ENCODE measurements around the gene SLC6A18.

SLC6A18 gene

DNA sequence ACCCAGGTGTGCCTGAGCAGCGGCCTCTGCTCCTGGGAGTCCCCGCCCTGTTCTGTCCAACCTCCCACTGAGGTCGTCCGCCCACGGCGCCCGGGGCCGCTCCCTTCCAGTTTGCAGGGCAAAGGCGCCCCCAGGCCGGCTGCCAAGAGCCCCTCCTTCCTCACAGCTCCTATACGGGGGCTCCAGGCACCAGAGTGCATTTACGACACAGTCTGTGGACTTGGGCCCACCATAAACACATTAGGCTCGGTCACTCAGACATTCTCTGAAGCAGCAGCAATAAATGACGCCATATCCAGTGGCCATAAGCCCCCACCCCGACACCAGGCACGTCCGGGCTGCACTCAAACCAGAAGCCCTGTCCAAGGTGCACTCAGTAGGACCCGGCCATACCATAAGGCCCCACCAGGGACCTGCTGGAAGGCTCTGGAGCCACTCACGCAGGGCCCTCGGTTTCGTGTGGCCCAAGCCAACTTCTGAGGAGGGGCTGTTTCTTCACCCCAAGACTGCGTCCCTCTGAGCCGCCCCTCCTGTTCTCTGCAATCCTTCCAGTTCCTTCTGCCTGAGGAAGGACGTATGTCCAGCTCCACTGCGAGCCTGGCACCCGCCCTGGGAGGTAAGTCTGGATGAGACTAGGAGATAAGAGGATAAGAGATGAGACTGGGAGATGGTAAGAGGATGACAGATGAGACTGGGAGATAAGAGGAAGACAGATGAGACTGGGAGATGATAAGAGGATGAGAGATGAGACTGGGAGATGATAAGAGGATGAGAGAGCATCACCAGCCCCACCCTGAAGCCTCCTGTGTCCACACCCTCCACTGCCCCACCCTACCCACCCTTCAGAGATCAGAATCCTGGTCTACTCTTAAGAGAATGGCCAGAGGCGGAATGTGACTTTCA, 26.7 kb downstream of the SLC6A18 start:
- Histone ChIP-seq H3K4me1 (ENCODE audit: control insufficient read depth in 5 of 5, insufficient read depth in 5 of 5, low read length in 5 of 5) (no peaks in the 10 kb centered on the region), H3K27ac (ENCODE audit: low read depth, low read length) (no peak overlapping the region), H3K9me3 (ENCODE audit: control insufficient read depth in 5 of 5, low read length in 5 of 5) (no peaks in the 10 kb centered on the region), H3K9ac (ENCODE audit: low read length in 5 of 5) (no peak overlapping the region), H3K36me3 (ENCODE audit: control insufficient read depth in 5 of 5, insufficient read depth in 5 of 5, low read length in 5 of 5) (no peaks in the 10 kb centered on the region), H3K4me3 (ENCODE audit: low read depth in 1 of 5, low read length in 5 of 5) (no peak overlapping the region), H3K27me3 (ENCODE audit: control insufficient read depth in 5 of 5, insufficient read depth in 4 of 5, low read length in 5 of 5) (peaks cover 16 to 26% (median 17%) of the 10 kb centered on the region in 5 donors)

DNA sequence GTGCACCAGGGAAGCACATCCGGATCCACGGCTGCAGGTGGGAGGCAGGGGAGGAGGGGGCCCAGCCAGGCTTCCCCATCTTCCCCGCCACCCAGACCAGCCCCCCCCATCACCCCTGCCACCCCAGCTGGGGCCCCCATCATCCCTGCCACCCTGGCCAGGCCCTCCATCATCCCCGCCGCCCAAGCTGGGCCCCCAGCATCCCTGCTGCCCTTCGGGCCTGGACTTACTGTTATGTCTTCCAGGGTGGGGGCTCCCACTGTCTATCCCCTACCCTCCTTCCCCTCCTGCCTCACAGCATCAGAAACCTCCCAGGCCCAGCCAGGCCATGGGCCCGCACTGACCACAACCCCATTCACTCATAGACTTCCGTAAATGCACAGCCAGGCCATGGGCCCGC, 27.5 kb downstream of the SLC6A18 start:
- no peaks in the 10 kb centered on the region for H3K9me3 ChIP-seq (ENCODE audit: control insufficient read depth in 5 of 5, low read length in 5 of 5)
- no peak overlapping the region for H3K4me3 ChIP-seq (ENCODE audit: low read depth in 1 of 5, low read length in 5 of 5)
- H3K9ac ChIP-seq (ENCODE audit: low read length in 5 of 5) = no peak overlapping the region
- H3K27me3 ChIP-seq (ENCODE audit: control insufficient read depth in 5 of 5, insufficient read depth in 4 of 5, low read length in 5 of 5) = peaks cover 9 to 19% (median 12%) of the 10 kb centered on the region in 5 donors
- H3K4me1 ChIP-seq (ENCODE audit: control insufficient read depth in 5 of 5, insufficient read depth in 5 of 5, low read length in 5 of 5) = no peaks in the 10 kb centered on the region
- no peaks in the 10 kb centered on the region for H3K36me3 ChIP-seq (ENCODE audit: control insufficient read depth in 5 of 5, insufficient read depth in 5 of 5, low read length in 5 of 5)
- H3K27ac ChIP-seq (ENCODE audit: low read depth, low read length) = no peak overlapping the region

DNA sequence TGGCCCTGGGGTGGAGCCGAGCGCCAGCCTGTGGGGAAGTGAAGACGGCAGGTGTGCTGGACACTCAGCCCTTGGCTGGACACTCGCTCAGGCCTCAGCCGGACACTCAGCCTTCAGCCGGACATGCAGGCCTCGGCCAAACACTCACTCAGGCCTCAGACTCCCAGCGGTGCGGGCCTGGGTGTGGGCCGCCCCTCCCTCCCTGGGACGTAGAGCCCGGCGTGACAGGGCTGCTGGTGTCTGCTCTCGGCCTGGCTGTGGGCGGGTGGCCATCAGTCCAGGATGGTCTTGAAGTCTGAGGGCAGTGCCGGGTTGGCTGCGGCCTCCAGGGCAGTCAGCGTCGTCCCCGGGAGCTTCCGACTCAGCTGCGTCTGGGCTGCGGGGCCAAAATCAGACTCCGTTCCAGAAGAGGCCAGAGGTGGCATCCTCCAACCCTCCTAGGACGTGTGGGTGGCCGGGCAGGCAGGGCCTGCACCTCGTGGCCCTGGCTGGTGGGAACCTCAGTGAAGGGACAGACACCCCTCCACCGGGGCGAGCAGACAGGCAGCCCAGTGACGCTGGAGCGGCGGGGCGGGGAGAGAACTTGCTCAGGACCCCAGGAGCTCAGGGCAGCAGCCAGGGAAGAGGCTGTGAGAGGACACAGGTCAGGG, 28.4 kb downstream of the SLC6A18 start:
- H3K36me3 ChIP-seq (ENCODE audit: control insufficient read depth in 5 of 5, insufficient read depth in 5 of 5, low read length in 5 of 5) = no peaks in the 10 kb centered on the region
- no peak overlapping the region for H3K27ac ChIP-seq (ENCODE audit: low read depth, low read length)
- H3K27me3 ChIP-seq (ENCODE audit: control insufficient read depth in 5 of 5, insufficient read depth in 4 of 5, low read length in 5 of 5) = peaks cover 2 to 15% (median 4%) of the 10 kb centered on the region in 5 donors
- H3K9me3 ChIP-seq (ENCODE audit: control insufficient read depth in 5 of 5, low read length in 5 of 5) = no peaks in the 10 kb centered on the region
- H3K9ac ChIP-seq (ENCODE audit: low read length in 5 of 5) = no peak overlapping the region
- H3K4me3 ChIP-seq (ENCODE audit: low read depth in 1 of 5, low read length in 5 of 5) = no peak overlapping the region
- H3K4me1 ChIP-seq (ENCODE audit: control insufficient read depth in 5 of 5, insufficient read depth in 5 of 5, low read length in 5 of 5) = no peaks in the 10 kb centered on the region

DNA sequence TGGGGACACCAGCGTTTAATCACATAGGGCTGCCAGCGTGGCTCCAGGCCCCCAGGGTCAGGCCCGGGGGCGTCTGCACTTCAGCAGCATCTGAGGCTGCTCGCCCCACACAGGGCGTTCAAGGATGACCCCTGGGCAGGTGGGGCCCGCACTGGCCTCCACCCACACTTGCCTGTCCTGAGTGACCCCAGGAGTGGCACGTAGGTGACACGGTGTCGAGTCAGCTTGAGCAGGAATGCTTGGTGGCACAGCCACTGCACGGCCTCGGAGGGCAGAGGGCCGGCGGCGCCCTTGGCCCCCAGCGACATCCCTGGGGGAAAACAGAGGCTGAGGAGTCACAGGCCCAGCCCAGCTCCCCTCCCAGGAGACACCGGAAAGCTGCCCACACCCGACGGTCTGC, 29.0 kb downstream of the SLC6A18 start:
- Histone ChIP-seq H3K36me3 (ENCODE audit: control insufficient read depth in 5 of 5, insufficient read depth in 5 of 5, low read length in 5 of 5) (no peaks in the 10 kb centered on the region), H3K9me3 (ENCODE audit: control insufficient read depth in 5 of 5, low read length in 5 of 5) (no peaks in the 10 kb centered on the region), H3K4me3 (ENCODE audit: low read depth in 1 of 5, low read length in 5 of 5) (no peak overlapping the region), H3K27me3 (ENCODE audit: control insufficient read depth in 5 of 5, insufficient read depth in 4 of 5, low read length in 5 of 5) (peaks cover 0 to 11% (median 0%) of the 10 kb centered on the region in 5 donors), H3K4me1 (ENCODE audit: control insufficient read depth in 5 of 5, insufficient read depth in 5 of 5, low read length in 5 of 5) (no peaks in the 10 kb centered on the region), H3K9ac (ENCODE audit: low read length in 5 of 5) (no peak overlapping the region), H3K27ac (ENCODE audit: low read depth, low read length) (no peak overlapping the region)

DNA sequence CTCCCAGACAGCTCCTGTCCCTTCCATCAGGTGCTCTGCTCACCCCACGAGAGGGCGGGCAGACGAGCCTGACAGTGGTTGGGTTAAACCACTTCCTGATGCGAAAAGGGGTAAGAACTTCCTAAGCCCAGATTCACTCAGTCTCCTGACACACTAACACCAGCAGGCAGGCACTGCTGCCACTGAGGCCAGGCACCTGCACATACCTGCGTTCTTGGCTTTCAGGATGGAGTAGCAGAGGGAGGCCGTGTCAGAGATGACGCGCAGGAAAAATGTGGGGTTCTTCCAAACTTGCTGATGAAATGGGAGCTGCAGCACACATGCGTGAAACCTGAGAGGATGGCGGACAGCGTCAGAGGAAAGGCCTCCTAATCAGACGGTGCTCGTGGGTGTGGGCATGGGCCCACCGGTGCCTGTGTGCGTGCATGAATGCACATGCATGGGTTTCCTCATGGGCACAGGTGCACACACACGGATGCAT, 29.9 kb downstream of the SLC6A18 start:
- H3K9ac ChIP-seq (ENCODE audit: low read length in 5 of 5) = no peak overlapping the region
- peaks cover 0 to 5% (median 2%) of the 10 kb centered on the region in 5 donors for H3K9me3 ChIP-seq (ENCODE audit: control insufficient read depth in 5 of 5, low read length in 5 of 5)
- no peak overlapping the region for H3K4me3 ChIP-seq (ENCODE audit: low read depth in 1 of 5, low read length in 5 of 5)
- H3K4me1 ChIP-seq (ENCODE audit: control insufficient read depth in 5 of 5, insufficient read depth in 5 of 5, low read length in 5 of 5) = no peaks in the 10 kb centered on the region
- no peak overlapping the region for H3K27ac ChIP-seq (ENCODE audit: low read depth, low read length)
- peaks cover 0 to 1% (median 0%) of the 10 kb centered on the region in 5 donors for H3K36me3 ChIP-seq (ENCODE audit: control insufficient read depth in 5 of 5, insufficient read depth in 5 of 5, low read length in 5 of 5)
- H3K27me3 ChIP-seq (ENCODE audit: control insufficient read depth in 5 of 5, insufficient read depth in 4 of 5, low read length in 5 of 5) = peaks cover 0 to 8% (median 3%) of the 10 kb centered on the region in 5 donors

DNA sequence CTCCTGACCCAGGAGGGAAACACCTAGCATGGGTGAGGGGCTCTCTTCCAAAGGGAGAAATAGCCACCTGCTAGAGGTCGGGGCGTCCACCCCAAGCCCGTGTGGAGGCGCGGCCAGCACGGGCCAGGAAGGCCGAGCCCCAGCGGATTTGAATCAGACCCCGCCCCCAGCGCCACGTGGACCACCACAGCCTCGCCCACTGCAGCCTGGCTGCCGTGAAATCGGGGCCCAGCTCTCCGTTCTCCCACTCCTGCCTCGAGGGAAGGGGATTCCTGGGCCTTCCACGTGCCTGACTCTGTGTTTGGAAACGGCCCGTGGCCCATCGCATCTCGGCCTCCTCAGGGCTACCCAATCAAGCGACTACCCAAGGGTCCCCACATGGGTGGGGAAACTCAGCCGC, 31.6 kb downstream of the SLC6A18 start:
- Histone ChIP-seq H3K9ac (ENCODE audit: low read length in 5 of 5) (no peak overlapping the region), H3K4me1 (ENCODE audit: control insufficient read depth in 5 of 5, insufficient read depth in 5 of 5, low read length in 5 of 5) (no peaks in the 10 kb centered on the region), H3K4me3 (ENCODE audit: low read depth in 1 of 5, low read length in 5 of 5) (no peak overlapping the region), H3K9me3 (ENCODE audit: control insufficient read depth in 5 of 5, low read length in 5 of 5) (peaks cover 0 to 19% (median 17%) of the 10 kb centered on the region in 5 donors), H3K27ac (ENCODE audit: low read depth, low read length) (no peak overlapping the region), H3K27me3 (ENCODE audit: control insufficient read depth in 5 of 5, insufficient read depth in 4 of 5, low read length in 5 of 5) (peaks cover 0 to 5% (median 4%) of the 10 kb centered on the region in 5 donors), H3K36me3 (ENCODE audit: control insufficient read depth in 5 of 5, insufficient read depth in 5 of 5, low read length in 5 of 5) (peaks cover 0 to 2% (median 0%) of the 10 kb centered on the region in 5 donors)

DNA sequence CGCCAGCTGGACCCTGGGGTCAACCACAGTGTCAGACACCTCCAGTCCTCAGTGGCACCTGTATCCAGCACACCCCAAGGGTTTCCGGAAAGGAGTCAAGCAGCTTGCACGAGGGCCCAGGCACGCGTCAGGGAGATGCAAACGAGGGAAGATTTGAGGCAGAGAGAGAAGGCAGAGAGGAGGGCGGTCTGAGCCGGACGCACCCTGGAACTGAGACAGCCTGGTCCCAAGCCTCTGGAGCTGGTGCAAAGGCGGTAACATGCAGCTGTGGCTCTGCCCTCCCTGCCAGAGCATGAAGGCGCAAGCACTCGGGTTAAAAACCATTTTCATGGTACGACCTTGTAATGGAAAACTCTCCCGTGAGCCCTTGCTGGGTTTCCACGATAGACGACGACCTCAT, 32.2 kb downstream of the SLC6A18 start:
- Histone ChIP-seq H3K4me3 (ENCODE audit: low read depth in 1 of 5, low read length in 5 of 5) (no peak overlapping the region), H3K4me1 (ENCODE audit: control insufficient read depth in 5 of 5, insufficient read depth in 5 of 5, low read length in 5 of 5) (no peaks in the 10 kb centered on the region), H3K9ac (ENCODE audit: low read length in 5 of 5) (no peak overlapping the region), H3K27ac (ENCODE audit: low read depth, low read length) (no peak overlapping the region), H3K36me3 (ENCODE audit: control insufficient read depth in 5 of 5, insufficient read depth in 5 of 5, low read length in 5 of 5) (peaks cover 0 to 2% (median 0%) of the 10 kb centered on the region in 5 donors), H3K27me3 (ENCODE audit: control insufficient read depth in 5 of 5, insufficient read depth in 4 of 5, low read length in 5 of 5) (peaks cover 0 to 5% (median 0%) of the 10 kb centered on the region in 5 donors), H3K9me3 (ENCODE audit: control insufficient read depth in 5 of 5, low read length in 5 of 5) (peaks cover 0 to 25% (median 23%) of the 10 kb centered on the region in 5 donors)

DNA sequence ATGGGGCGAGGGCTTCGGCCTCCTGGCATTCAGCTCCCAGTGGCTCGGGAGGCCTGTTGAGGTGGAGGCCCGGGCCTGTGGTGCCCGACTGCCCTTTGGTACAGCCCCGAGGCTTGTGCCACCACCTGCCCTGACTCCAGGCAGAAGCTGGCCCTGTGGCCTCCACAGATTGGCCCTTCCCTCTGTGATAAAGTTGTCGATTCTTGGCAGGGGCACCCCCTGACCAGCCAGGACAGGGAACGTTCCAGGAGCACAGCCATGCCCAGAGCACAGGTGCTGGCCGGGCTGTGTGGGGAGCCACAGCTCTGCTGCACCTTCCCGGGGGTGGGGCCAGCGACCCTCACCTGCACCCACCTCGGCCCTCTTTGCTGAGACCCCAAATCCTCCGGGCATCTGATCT, 32.7 kb downstream of the SLC6A18 start:
- H3K27me3 ChIP-seq (ENCODE audit: control insufficient read depth in 5 of 5, insufficient read depth in 4 of 5, low read length in 5 of 5) = peaks cover 0 to 5% (median 0%) of the 10 kb centered on the region in 5 donors
- peaks cover 0 to 2% (median 0%) of the 10 kb centered on the region in 5 donors for H3K36me3 ChIP-seq (ENCODE audit: control insufficient read depth in 5 of 5, insufficient read depth in 5 of 5, low read length in 5 of 5)
- H3K9me3 ChIP-seq (ENCODE audit: control insufficient read depth in 5 of 5, low read length in 5 of 5) = peaks cover 0 to 30% (median 27%) of the 10 kb centered on the region in 5 donors
- H3K27ac ChIP-seq (ENCODE audit: low read depth, low read length) = no peak overlapping the region
- no peak overlapping the region for H3K9ac ChIP-seq (ENCODE audit: low read length in 5 of 5)
- no peaks in the 10 kb centered on the region for H3K4me1 ChIP-seq (ENCODE audit: control insufficient read depth in 5 of 5, insufficient read depth in 5 of 5, low read length in 5 of 5)
- H3K4me3 ChIP-seq (ENCODE audit: low read depth in 1 of 5, low read length in 5 of 5) = no peak overlapping the region

DNA sequence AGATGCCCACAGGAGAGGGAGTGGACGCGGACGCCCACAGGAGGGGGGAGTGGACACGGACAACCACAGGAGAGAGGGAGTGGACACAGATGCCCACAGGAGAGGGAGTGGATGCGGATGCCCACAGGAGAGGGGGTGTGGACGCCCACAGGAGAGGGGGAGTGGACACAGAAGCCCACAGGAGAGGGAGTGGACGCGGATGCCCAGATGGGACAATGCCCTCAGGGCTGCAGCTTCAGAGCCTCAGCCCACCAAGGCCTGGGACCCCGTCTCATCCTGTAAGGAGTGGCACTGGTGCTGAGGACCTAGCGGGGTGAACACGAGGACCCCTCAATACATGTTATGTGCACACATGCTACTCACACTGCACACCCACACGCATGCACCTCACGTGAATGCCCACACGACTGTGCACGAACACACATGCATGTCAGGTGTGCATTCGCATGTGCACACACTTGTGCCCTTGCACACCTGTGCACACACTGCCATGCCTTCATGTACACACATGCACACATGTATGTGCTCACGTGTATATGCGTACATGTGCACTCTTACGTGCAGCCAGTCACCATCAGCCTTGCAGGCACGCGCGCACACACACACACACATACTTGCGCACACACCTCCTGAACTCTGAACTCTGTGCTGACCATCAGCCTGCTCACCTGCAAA, 34.8 kb downstream of the SLC6A18 start:
- Histone ChIP-seq H3K27ac (ENCODE audit: low read depth, low read length) (no peak overlapping the region), H3K9ac (ENCODE audit: low read length in 5 of 5) (no peak overlapping the region), H3K4me1 (ENCODE audit: control insufficient read depth in 5 of 5, insufficient read depth in 5 of 5, low read length in 5 of 5) (no peaks in the 10 kb centered on the region), H3K27me3 (ENCODE audit: control insufficient read depth in 5 of 5, insufficient read depth in 4 of 5, low read length in 5 of 5) (peaks cover 0 to 5% (median 0%) of the 10 kb centered on the region in 5 donors), H3K36me3 (ENCODE audit: control insufficient read depth in 5 of 5, insufficient read depth in 5 of 5, low read length in 5 of 5) (peaks cover 0 to 2% (median 0%) of the 10 kb centered on the region in 5 donors), H3K4me3 (ENCODE audit: low read depth in 1 of 5, low read length in 5 of 5) (no peak overlapping the region), H3K9me3 (ENCODE audit: control insufficient read depth in 5 of 5, low read length in 5 of 5) (peaks cover 0 to 45% (median 32%) of the 10 kb centered on the region in 5 donors)
